ENCODE measurements around the gene DNAH7. TPM values are rescaled to one million over a fixed set of nuclear protein-coding genes. Genes with fewer than 3 reads are reported as not detected.

The DNAH7 gene
- polyA plus RNA-seq, 1 experiment: 1.2 TPM

- DNase-seq (ENCODE audit: low read depth, low spot score): no peak
- no peak overlapping the region for H3K4me3 ChIP-seq (ENCODE audit: low read depth, low read length)
- ChIA-PET CTCF (no interaction called here), POLR2A (no interaction called here)
- no peaks in the 10 kb centered on the region for H3K27me3 ChIP-seq (ENCODE audit: control insufficient read depth, insufficient read depth, low read length)
- H3K27ac ChIP-seq (ENCODE audit: low read depth, low read length): no peak overlapping the region
- no peaks in the 10 kb centered on the region for H3K9me3 ChIP-seq (ENCODE audit: control insufficient read depth, insufficient read depth, low read length)
- no peak for TF ChIP-seq CTCF (IDR thresholded peaks at IDR 0.05; ENCODE audit: low read depth, low read length)
Measured at GRCh38 chr2:195734395-195734794, 334.2 kb downstream of the DNAH7 start.

- POLR2A ChIA-PET: no interaction called here
- no peak for TF ChIP-seq CTCF (IDR thresholded peaks at IDR 0.05; ENCODE audit: low read depth, low read length)
Measured at GRCh38 chr2:195733831-195734230, 334.8 kb downstream of the DNAH7 start.

GRCh38 chr2:195732574-195732973 lies 336.1 kb downstream of the DNAH7 start:
- no peak for DNase-seq (ENCODE audit: low read depth, low spot score)
- no peak overlapping the region for H3K4me3 ChIP-seq (ENCODE audit: low read depth, low read length)
- H3K27me3 ChIP-seq (ENCODE audit: control insufficient read depth, insufficient read depth, low read length): no peaks in the 10 kb centered on the region
- POLR2A ChIA-PET: no interaction called here
- H3K9me3 ChIP-seq (ENCODE audit: control insufficient read depth, insufficient read depth, low read length): no peaks in the 10 kb centered on the region
- CTCF ChIA-PET: no interaction called here
- no peak overlapping the region for H3K27ac ChIP-seq (ENCODE audit: low read depth, low read length)
- peak; percentile 17 for TF ChIP-seq CTCF (IDR thresholded peaks at IDR 0.05; ENCODE audit: low read depth, low read length)

More at GRCh38 chr2:195733831-195734230, 334.8 kb downstream of the DNAH7 start:
- Histone ChIP-seq H3K4me3 (ENCODE audit: low read depth, low read length) (no peak overlapping the region), H3K27ac (ENCODE audit: low read depth, low read length) (no peak overlapping the region), H3K9me3 (ENCODE audit: control insufficient read depth, insufficient read depth, low read length) (no peaks in the 10 kb centered on the region), H3K27me3 (ENCODE audit: control insufficient read depth, insufficient read depth, low read length) (no peaks in the 10 kb centered on the region)
- CTCF ChIA-PET: no interaction called here
- no peak for DNase-seq (ENCODE audit: low read depth, low spot score)

- DNase-seq (ENCODE audit: low read depth, low spot score): no peak
- H3K4me3 ChIP-seq (ENCODE audit: low read depth, low read length): no peak overlapping the region
- POLR2A ChIA-PET: no interaction called here
- H3K27me3 ChIP-seq (ENCODE audit: control insufficient read depth, insufficient read depth, low read length): no peaks in the 10 kb centered on the region
- no peak for TF ChIP-seq CTCF (IDR thresholded peaks at IDR 0.05; ENCODE audit: low read depth, low read length)
- CTCF ChIA-PET: interaction anchor here (0.7 kb wide), 1 partner anchor 25 kb away, joined by 3 read pairs; no protein-coding TSS in a partner anchor
- no peaks in the 10 kb centered on the region for H3K9me3 ChIP-seq (ENCODE audit: control insufficient read depth, insufficient read depth, low read length)
- H3K27ac ChIP-seq (ENCODE audit: low read depth, low read length): no peak overlapping the region
Measured at GRCh38 chr2:195730912-195731311, 337.7 kb downstream of the DNAH7 start.

GRCh38 chr2:195727106-195727505 lies 341.5 kb downstream of the DNAH7 start:
- CTCF ChIA-PET: interaction anchor here (1.0 to 1.3 kb wide), 3 partner anchors 12 to 341 kb away, joined by 3 read pairs; partner anchors contain the start of gene DNAH7
- no peaks in the 10 kb centered on the region for H3K27me3 ChIP-seq (ENCODE audit: control insufficient read depth, insufficient read depth, low read length)
- no peaks in the 10 kb centered on the region for H3K9me3 ChIP-seq (ENCODE audit: control insufficient read depth, insufficient read depth, low read length)
- no peak for TF ChIP-seq CTCF (IDR thresholded peaks at IDR 0.05; ENCODE audit: low read depth, low read length)
- H3K27ac ChIP-seq (ENCODE audit: low read depth, low read length): no peak overlapping the region
- POLR2A ChIA-PET: interaction anchor here (0.8 kb wide), 1 partner anchor 166 kb away, joined by 4 read pairs; no protein-coding TSS in a partner anchor
- H3K4me3 ChIP-seq (ENCODE audit: low read depth, low read length): no peak overlapping the region
- no peak for DNase-seq (ENCODE audit: low read depth, low spot score)
